Peyer's patch (tissue), 4 donors: ENCODE data around the gene TACC2. TPM values are rescaled to one million over a fixed set of nuclear protein-coding genes. Genes with fewer than 3 reads are reported as not detected.

ENCODE experiments used
- DNase-seq, 3 donors: peaks; one replicate each; pipeline ENCODE4 v3.0.0-alpha.2; 2017 to 2019
- H3K27ac ChIP-seq, 4 donors: fragments of 200-600 bp; sonication (generic); one replicate each; pipeline ENCODE4 v1.5.1; 2016 to 2019
- H3K27me3 ChIP-seq, 2 donors: fragments of 200-600 bp; sonication (generic); one replicate each; pipeline ENCODE4 v1.5.1; 2019
- H3K36me3 ChIP-seq, 3 donors: fragments of 200-600 bp; sonication (generic); one replicate each; pipeline ENCODE4 v1.5.1; 2016 to 2019
- H3K4me1 ChIP-seq, 4 donors: fragments of 200-600 bp; sonication (generic); one replicate each; pipeline ENCODE4 v1.5.1; 2016 to 2019
- H3K4me3 ChIP-seq, 4 donors: fragments of 200-600 bp; sonication (generic); 1 replicate in 3 of 4; 2 replicates in 1 of 4; pipeline ENCODE4 v1.5.1; 2016 to 2019; ENCODE audit warnings: mild to moderate bottlenecking in 1 of 4
- H3K9me3 ChIP-seq, 4 donors: fragments of 200-600 bp; sonication (generic); one replicate each; pipeline ENCODE4 v1.5.1; 2016 to 2019; ENCODE audit warnings: mild to moderate bottlenecking in 1 of 4
- POLR2A ChIP-seq, 2 donors: fragments of 450-650 bp; IDR thresholded peaks; one replicate each; pipeline ENCODE4 v1.5.1; 2017; ENCODE audit warnings: antibody characterized with exemption in 2 of 2, mild to moderate bottlenecking in 2 of 2, moderate library complexity in 2 of 2
- total RNA-seq, 4 donors: library from RNA; depleted of rRNA; stranded (reverse); fragments of >200 nt; gene quantifications; one replicate each; pipeline ENCODE4 v1.1.0, GENCODE V29; 2016
- TF ChIP-seq, protein P1 (sequence below), 6 experiments: fragments of 450-650 bp in 4 of 6; fragments of 200-600 bp in 2 of 6; sonication (generic) in 1 of 6; IDR thresholded peaks; one replicate each; pipeline ENCODE4 v1.5.1; 2017 to 2019; ENCODE audit warnings: antibody characterized with exemption in 6 of 6, mild to moderate bottlenecking in 3 of 6, moderate library complexity in 1 of 6

TACC2 gene
- total RNA-seq, 4 donors from 2014 or later, result 91.6 to 140 (median 109) TPM

DNA sequence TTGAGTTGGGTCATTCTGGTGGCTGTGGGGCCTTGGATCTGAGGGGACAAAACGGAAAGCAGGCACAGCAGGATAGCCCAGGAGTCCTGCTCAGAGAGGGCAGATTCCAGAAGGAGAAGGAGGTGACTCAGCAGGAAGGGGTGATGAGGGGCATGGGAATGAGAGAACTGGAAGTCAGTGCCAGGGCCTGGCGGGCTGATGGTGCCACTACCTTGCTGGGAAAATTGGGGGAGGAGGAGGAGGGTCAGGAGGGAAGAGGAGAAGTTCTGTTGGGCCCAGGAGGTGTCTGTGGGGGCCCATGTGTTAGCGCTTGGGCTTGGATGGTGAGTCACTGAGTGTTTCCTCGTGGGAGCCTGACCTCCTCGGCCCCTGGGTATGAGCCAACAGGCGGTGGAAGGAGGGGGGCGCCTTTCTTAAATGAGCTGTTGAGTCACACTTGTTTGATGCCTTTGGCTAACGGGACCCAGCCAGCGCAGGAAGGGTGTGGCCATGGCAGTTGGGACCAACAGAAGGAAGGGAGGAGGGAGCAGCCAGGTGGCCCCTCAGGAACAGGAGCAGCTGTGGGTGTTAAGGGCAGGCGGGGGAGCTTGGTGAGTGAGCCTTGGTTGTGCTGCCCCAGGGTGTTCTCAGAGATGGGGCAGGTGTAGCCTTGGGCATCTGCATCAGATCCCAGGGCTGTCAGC lies 152.1 kb downstream of the TACC2 start:
- H3K36me3 ChIP-seq, result peaks cover 0 to 24% (median 0%) of the 10 kb centered on the region in 3 donors

DNA sequence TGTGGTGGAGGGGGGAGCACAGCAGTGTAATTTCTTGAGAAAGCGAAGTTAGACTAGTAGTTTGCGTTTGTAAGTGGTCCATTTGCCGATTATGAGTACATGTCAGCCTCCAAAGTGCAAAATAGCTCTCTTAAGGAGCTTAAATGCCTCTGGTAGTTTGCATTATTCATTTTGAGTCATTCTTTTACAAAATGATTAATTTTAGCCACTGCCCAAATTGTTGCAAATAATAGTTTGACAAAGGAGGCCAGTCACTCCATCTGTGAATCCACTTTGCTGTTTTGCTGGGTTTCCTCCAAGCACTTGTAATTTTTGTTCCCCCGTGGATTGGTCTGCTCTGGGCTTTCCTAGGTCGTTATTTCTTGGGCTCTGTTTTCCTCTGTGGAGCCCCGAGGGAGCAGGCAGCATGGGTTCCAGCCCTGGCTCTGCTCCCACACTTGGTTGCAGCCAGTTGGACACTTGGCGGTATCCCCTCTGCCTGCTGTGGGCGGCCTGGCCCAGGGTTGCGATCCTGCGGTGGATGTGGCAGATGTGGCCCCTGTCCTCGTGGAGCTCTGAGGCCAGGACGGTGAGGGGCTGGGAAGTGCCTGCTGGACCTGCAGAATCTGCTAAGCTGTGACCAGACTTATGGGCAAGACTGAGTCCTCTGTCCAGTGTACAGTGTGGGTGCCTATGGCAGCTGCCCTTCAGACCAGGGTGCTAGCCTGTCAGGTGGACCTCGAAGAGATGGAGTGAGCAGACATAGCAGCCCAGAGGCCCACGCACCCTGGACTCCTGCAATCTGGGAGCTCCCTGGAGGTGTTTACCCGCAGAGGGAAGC lies 153.1 kb downstream of the TACC2 start:
- H3K9me3 ChIP-seq, result no peaks in the 10 kb centered on the region
- TF ChIP-seq, protein P1, sequence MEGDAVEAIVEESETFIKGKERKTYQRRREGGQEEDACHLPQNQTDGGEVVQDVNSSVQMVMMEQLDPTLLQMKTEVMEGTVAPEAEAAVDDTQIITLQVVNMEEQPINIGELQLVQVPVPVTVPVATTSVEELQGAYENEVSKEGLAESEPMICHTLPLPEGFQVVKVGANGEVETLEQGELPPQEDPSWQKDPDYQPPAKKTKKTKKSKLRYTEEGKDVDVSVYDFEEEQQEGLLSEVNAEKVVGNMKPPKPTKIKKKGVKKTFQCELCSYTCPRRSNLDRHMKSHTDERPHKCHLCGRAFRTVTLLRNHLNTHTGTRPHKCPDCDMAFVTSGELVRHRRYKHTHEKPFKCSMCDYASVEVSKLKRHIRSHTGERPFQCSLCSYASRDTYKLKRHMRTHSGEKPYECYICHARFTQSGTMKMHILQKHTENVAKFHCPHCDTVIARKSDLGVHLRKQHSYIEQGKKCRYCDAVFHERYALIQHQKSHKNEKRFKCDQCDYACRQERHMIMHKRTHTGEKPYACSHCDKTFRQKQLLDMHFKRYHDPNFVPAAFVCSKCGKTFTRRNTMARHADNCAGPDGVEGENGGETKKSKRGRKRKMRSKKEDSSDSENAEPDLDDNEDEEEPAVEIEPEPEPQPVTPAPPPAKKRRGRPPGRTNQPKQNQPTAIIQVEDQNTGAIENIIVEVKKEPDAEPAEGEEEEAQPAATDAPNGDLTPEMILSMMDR (IDR thresholded peaks at IDR 0.05), result no peak
- no peak for TF ChIP-seq POLR2A (IDR thresholded peaks at IDR 0.05)
- H3K36me3 ChIP-seq, result peaks cover 0 to 18% (median 0%) of the 10 kb centered on the region in 3 donors
- H3K4me3 ChIP-seq, result no peak overlapping the region
- H3K27me3 ChIP-seq, result no peaks in the 10 kb centered on the region
- H3K4me1 ChIP-seq, result peaks cover 0 to 29% (median 0%) of the 10 kb centered on the region in 4 donors
- no peak for DNase-seq
- peak overlapping the region in 3 of 4 donors; percentile 17 to 71 (median 22) for H3K27ac ChIP-seq

More for the DNA sequence above, 152.1 kb downstream of the TACC2 start:
- H3K4me3 ChIP-seq, result no peak overlapping the region
- no peaks in the 10 kb centered on the region for H3K9me3 ChIP-seq
- DNase-seq, result peak in 1 of 3 donors; percentile 80
- peak overlapping the region in 2 of 4 donors; percentile 22 to 71 for H3K27ac ChIP-seq
- TF ChIP-seq, protein P1 (IDR thresholded peaks at IDR 0.05), result no peak
- no peak for TF ChIP-seq POLR2A (IDR thresholded peaks at IDR 0.05)
- no peaks in the 10 kb centered on the region for H3K27me3 ChIP-seq
- peaks cover 0 to 29% (median 0%) of the 10 kb centered on the region in 4 donors for H3K4me1 ChIP-seq

DNA sequence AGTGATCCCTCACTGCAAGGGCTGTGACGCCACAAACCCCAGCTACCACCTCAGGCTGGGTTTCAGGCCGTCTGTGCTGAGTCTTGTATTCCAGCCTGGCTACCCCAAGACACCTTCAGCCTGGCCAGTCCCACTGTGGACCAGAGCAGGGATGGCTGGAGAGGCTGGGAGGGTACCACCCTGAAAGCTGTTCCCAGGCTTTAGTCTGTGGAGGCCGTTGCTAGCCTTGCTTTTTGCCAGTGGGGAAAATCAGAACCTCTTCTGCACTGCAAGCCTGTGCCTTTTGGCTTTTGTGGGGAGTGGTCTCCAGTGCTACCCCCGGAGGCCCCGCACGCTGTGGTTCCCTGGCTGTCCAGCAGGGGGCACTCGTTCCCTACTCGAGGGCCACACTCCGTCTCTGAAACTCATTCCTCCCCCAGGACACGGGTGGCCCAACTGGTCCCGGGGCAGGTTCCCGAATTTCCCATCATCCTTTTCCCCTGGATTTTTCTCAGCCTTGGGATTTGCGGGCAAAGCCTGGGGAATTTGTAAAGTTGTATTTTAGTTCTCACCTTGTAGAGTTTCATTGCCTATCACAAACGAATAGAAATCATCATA lies 153.8 kb downstream of the TACC2 start:
- H3K27me3 ChIP-seq, result no peaks in the 10 kb centered on the region
- no peak for TF ChIP-seq POLR2A (IDR thresholded peaks at IDR 0.05)
- TF ChIP-seq, protein P1 (IDR thresholded peaks at IDR 0.05), result peak in 5 of 6 experiments; percentile 29 to 82 (median 75)
- H3K4me1 ChIP-seq, result peaks cover 0 to 29% (median 0%) of the 10 kb centered on the region in 4 donors
- no peaks in the 10 kb centered on the region for H3K9me3 ChIP-seq
- no peak overlapping the region for H3K4me3 ChIP-seq
- H3K27ac ChIP-seq, result peak overlapping the region in 1 of 4 donors; percentile 53
- H3K36me3 ChIP-seq, result peaks cover 0 to 13% (median 0%) of the 10 kb centered on the region in 3 donors
- peak in 1 of 3 donors; percentile 69 for DNase-seq

DNA sequence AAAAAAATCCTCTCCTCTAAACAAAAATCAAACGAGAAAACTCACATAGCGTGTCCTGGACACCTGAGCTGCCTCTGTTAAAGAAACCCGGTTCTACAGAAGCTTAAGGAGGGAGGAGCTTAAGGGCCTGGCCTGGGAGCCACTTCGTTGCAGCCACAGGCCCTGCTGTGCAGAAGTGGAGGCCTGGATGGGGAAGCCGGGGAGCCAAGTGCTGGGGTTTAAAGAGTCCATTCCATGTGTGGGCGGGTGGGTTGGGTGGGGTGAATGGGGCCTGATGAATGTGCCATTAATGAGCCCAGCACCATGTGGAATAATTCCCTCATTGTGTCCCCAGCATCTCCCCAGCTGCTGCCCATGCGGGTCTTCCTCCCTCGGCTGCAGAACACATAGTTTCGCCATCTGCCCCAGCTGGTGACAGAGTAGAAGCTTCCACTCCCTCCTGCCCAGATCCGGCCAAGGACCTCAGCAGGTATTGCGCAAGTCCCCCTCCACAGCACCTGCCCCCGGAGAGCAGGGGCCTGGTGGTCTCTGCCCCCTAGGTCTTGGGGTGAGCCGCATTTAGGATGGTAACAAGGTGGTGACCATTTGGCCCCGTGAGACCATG lies 154.4 kb downstream of the TACC2 start:
- no peak overlapping the region for H3K4me3 ChIP-seq
- H3K4me1 ChIP-seq, result peaks cover 0 to 31% (median 0%) of the 10 kb centered on the region in 4 donors
- H3K36me3 ChIP-seq, result peaks cover 0 to 13% (median 0%) of the 10 kb centered on the region in 3 donors
- H3K27ac ChIP-seq, result peak overlapping the region in 1 of 4 donors; percentile 53
- H3K27me3 ChIP-seq, result no peaks in the 10 kb centered on the region
- DNase-seq, result no peak
- TF ChIP-seq, protein P1 (IDR thresholded peaks at IDR 0.05), result no peak
- no peak for TF ChIP-seq POLR2A (IDR thresholded peaks at IDR 0.05)
- no peaks in the 10 kb centered on the region for H3K9me3 ChIP-seq

DNA sequence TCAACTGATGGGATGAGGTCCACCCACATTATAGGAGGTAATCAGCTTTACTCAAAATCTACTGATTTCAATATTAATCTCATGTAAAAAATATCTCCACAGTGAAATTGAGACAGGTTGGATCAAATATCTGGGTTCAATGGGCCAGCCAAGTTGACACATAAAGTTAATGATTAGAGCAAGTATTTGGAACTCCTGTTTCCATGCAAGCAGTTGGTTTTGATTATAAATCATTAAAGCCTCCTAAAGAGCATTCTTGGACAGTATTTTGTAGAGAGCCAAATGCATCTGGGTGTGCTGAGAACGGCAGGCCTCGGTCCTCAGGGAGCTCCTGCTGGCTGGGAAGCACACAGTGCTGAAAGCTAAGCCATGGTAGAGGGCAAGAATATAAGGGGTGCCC lies 155.2 kb downstream of the TACC2 start:
- peaks cover 0 to 13% (median 0%) of the 10 kb centered on the region in 3 donors for H3K36me3 ChIP-seq

More for the DNA sequence above, 155.2 kb downstream of the TACC2 start:
- Histone ChIP-seq H3K27ac (no peak overlapping the region), H3K9me3 (no peaks in the 10 kb centered on the region), H3K4me3 (no peak overlapping the region), H3K27me3 (no peaks in the 10 kb centered on the region), H3K4me1 (peaks cover 0 to 40% (median 0%) of the 10 kb centered on the region in 4 donors)
- no peak for TF ChIP-seq POLR2A (IDR thresholded peaks at IDR 0.05)
- TF ChIP-seq, protein P1 (IDR thresholded peaks at IDR 0.05), result no peak
- no peak for DNase-seq
